Endothelial cell of umbilical vein (primary cell): ENCODE data around the gene FAM193A. TPM values are rescaled to one million over a fixed set of nuclear protein-coding genes. Genes with fewer than 3 reads are reported as not detected.

Experiments used
- BruUV-seq: library from RNA; stranded (reverse); fragments of 400-500 nt; replicated peaks from 2 replicates; lab custom pipeline; 2021; lab: Mats Ljungman, UMichigan
- CTCF ChIA-PET: fragments of 300-600, 350-600 bp; sonication (Branson Sonifier 250); formaldehyde crosslinking; loops from one replicate; lab custom pipeline; 2021; ENCODE audit warnings: antibody characterized with exemption, inconsistent platforms; lab: Charles Lee
- POLR2A ChIA-PET: fragments of 300-600, 350-600 bp; sonication (Branson Sonifier 250); formaldehyde crosslinking; loops from one replicate; lab custom pipeline; 2021; ENCODE audit warnings: antibody characterized with exemption, inconsistent platforms; lab: Charles Lee
- DNase-seq: peaks from one replicate; pipeline ENCODE4 v3.0.0-alpha.2; 2011; ENCODE audit warnings: low read depth, low spot score
- FAIRE-seq: peaks from 2 replicates; lab custom pipeline; 2011; peaks lifted over from hg19 to GRCh38; lab: Jason Lieb, UNC
- H2AFZ ChIP-seq: 2 replicates; pipeline ENCODE4 v1.6.0; 2012; ENCODE audit warnings: low read depth, low read length, control low read depth, inconsistent platforms
- H3K27ac ChIP-seq: 2 replicates; pipeline ENCODE4 v1.5.1; 2011; ENCODE audit warnings: low read depth, mild to moderate bottlenecking, control low read depth, low read length, moderate library complexity; ENCODE audit not compliant: insufficient read depth
- H3K27me3 ChIP-seq, 2 experiments: 2 replicates each; pipeline versions ENCODE4 v1.6.0 to v1.6.1; 2011; ENCODE audit warnings: low read length in 2 of 2, mixed read lengths in 1 of 2; ENCODE audit not compliant: control insufficient read depth in 2 of 2, insufficient read depth in 2 of 2
- H3K36me3 ChIP-seq, 2 experiments: 2 replicates in 1 of 2; 3 replicates in 1 of 2; pipeline ENCODE4 v1.5.1; 2011; ENCODE audit warnings: low read length in 2 of 2, mild to moderate bottlenecking in 1 of 2, moderate library complexity in 1 of 2; ENCODE audit not compliant: control insufficient read depth in 2 of 2, insufficient read depth in 2 of 2; ENCODE audit errors: extremely low read depth in 1 of 2
- H3K4me1 ChIP-seq: 3 replicates; pipeline ENCODE4 v1.5.1; 2011; ENCODE audit warnings: mild to moderate bottlenecking, low read length; ENCODE audit not compliant: control insufficient read depth, insufficient read depth; ENCODE audit errors: extremely low read depth
- H3K4me2 ChIP-seq: 2 replicates; pipeline ENCODE4 v1.6.1; 2011; ENCODE audit warnings: low read length, control low read depth, mixed read lengths; ENCODE audit not compliant: insufficient read depth
- H3K4me3 ChIP-seq, 3 experiments: fragments of 200-600 bp in 1 of 3; sonication (generic), shearing (Covaris generic) in 1 of 3; replicated peaks in 1 of 3; 2 replicates each; pipeline ENCODE4 v1.5.1; 2011 to 2016; ENCODE audit warnings: control low read depth in 3 of 3, low read length in 3 of 3, mild to moderate bottlenecking in 2 of 3, inconsistent platforms in 1 of 3, low read depth in 1 of 3, moderate library complexity in 1 of 3; ENCODE audit not compliant: insufficient read depth in 1 of 3
- H3K79me2 ChIP-seq: 2 replicates; pipeline ENCODE4 v1.6.0; 2012; ENCODE audit warnings: low read length, inconsistent platforms; ENCODE audit not compliant: control insufficient read depth, insufficient read depth
- H3K9ac ChIP-seq: replicated peaks from 2 replicates; pipeline ENCODE3; 2011; ENCODE audit warnings: low read length, control low read depth; ENCODE audit not compliant: insufficient read depth; ENCODE audit errors: extremely low read depth
- H3K9me1 ChIP-seq: replicated peaks from 3 replicates; pipeline ENCODE4 v1.6.0; 2011; ENCODE audit warnings: mild to moderate bottlenecking, low read length; ENCODE audit not compliant: control insufficient read depth, insufficient read depth; ENCODE audit errors: extremely low read depth
- H3K9me3 ChIP-seq: replicated peaks from 2 replicates; pipeline ENCODE4 v1.5.1; 2012; ENCODE audit warnings: low read length, inconsistent platforms; ENCODE audit not compliant: control insufficient read depth, insufficient read depth
- H4K20me1 ChIP-seq: replicated peaks from 2 replicates; pipeline ENCODE3; 2011; ENCODE audit warnings: mild to moderate bottlenecking, low read length; ENCODE audit not compliant: control insufficient read depth, insufficient read depth; ENCODE audit errors: extremely low read depth
- EZH2 ChIP-seq: IDR thresholded peaks from 2 replicates; pipeline ENCODE4 v1.6.1; 2012; ENCODE audit warnings: borderline replicate concordance, low read depth, mild to moderate bottlenecking, moderate library complexity, low read length, inconsistent platforms; ENCODE audit not compliant: severe bottlenecking
- FOS ChIP-seq: IDR thresholded peaks from 2 replicates; pipeline ENCODE4 v1.6.1; 2011; ENCODE audit warnings: mild to moderate bottlenecking, low read length, moderate library complexity, borderline replicate concordance; ENCODE audit not compliant: insufficient read depth
- GATA2 ChIP-seq: IDR thresholded peaks from 2 replicates; pipeline ENCODE4 v1.7.0; 2011; ENCODE audit warnings: low read depth, mild to moderate bottlenecking, moderate library complexity, mixed read lengths, low read length; ENCODE audit not compliant: insufficient read length, insufficient read depth
- JUN ChIP-seq: IDR thresholded peaks from 2 replicates; pipeline ENCODE4 v1.6.1; 2011; ENCODE audit warnings: borderline replicate concordance, low read depth; ENCODE audit not compliant: insufficient read length, insufficient read depth
- MAX ChIP-seq: IDR thresholded peaks from 2 replicates; pipeline ENCODE4 v1.6.1; 2011; ENCODE audit not compliant: insufficient read depth, insufficient read length
- MYC ChIP-seq: IDR thresholded peaks from one replicate; pipeline ENCODE4 v1.6.1; 2011; ENCODE audit warnings: mild to moderate bottlenecking, low read depth, low read length
- POLR2A ChIP-seq: IDR thresholded peaks from 2 replicates; pipeline ENCODE4 v1.6.1; 2012; ENCODE audit warnings: low read depth, mild to moderate bottlenecking, control low read depth, low read length
- POLR2AphosphoS5 ChIP-seq: IDR thresholded peaks from 2 replicates; pipeline ENCODE4 v1.6.1; 2012; ENCODE audit warnings: low read depth, mild to moderate bottlenecking, control low read depth, low read length, moderate library complexity; ENCODE audit not compliant: insufficient read depth
- dilution Hi-C: fragments of 300-500 bp; cut with MboI; formaldehyde crosslinking; loops from one replicate; pipeline ENCODE4 v1.15.0; 2019; ENCODE audit warnings: low sequenced_read_pairs; ENCODE audit not compliant: extremely low pct_ligation_motif_present
- intact Hi-C: fragments of 100-400 bp; cut with micrococcal nuclease; formaldehyde crosslinking; loops from one replicate; pipeline ENCODE4 v1.10.0; 2022
- polyA plus RNA-seq, 4 experiments: library from polyadenylated mRNA; depleted of rRNA in 3 of 4; stranded (reverse) in 3 of 4; unstranded in 1 of 4; fragments of >200 nt; gene quantifications; 2 replicates each; pipeline versions ENCODE4 v1.2.1 to v1.2.3, GENCODE V29; 2011 to 2012; ENCODE audit warnings: missing spikeins in 1 of 4
- total RNA-seq: library from RNA; stranded (reverse); gene quantifications from 2 replicates; pipeline ENCODE4 v1.2.3, GENCODE V29; 2021
- TF ChIP-seq, protein P1 (sequence below), 2 donors: IDR thresholded peaks; 1 replicate in 1 of 2; 2 replicates in 1 of 2; pipeline ENCODE4 v1.5.1; 2011; ENCODE audit warnings: low read length in 2 of 2, mild to moderate bottlenecking in 2 of 2, moderate library complexity in 2 of 2, control low read depth in 1 of 2, inconsistent platforms in 1 of 2, low read depth in 1 of 2; ENCODE audit not compliant: insufficient read depth in 1 of 2; ENCODE audit errors: extremely low read depth in 1 of 2

FAM193A gene
- total and polyA plus RNA-seq, 2 donors (not counting 3 experiments of a cell fraction or from before 2014, with no cell fraction given) = 12.3 to 32.1 TPM

GRCh38 chr4:2637956-2638552 is 101.6 kb downstream of the FAM193A start:
- intact Hi-C loops = no loop called here
- Histone ChIP-seq H3K9ac (no peak overlapping the region), H3K4me2 (no peak overlapping the region), H3K79me2 (peaks cover 4% of the 10 kb centered on the region), H3K27ac (no peak overlapping the region), H2AFZ (no peak overlapping the region), H3K27me3 (no peaks in the 10 kb centered on the region), H3K4me3 (no peak overlapping the region), H4K20me1 (no peaks in the 10 kb centered on the region), H3K9me3 (no peaks in the 10 kb centered on the region), H3K36me3 (peaks cover 8 to 12% of the 10 kb centered on the region in 2 experiments), H3K9me1 (no peaks in the 10 kb centered on the region), H3K4me1 (no peaks in the 10 kb centered on the region)
- DNase-seq (no peak), FAIRE-seq (no peak)
- CTCF ChIA-PET = no interaction called here
- dilution Hi-C loops = no loop called here
- POLR2A ChIA-PET = no interaction called here
- BruUV-seq = no TSS peak
- TF ChIP-seq MAX = no peak
- no peak for TF ChIP-seq JUN
- TF ChIP-seq GATA2 = no peak
- no peak for TF ChIP-seq POLR2A
- TF ChIP-seq, protein P1, sequence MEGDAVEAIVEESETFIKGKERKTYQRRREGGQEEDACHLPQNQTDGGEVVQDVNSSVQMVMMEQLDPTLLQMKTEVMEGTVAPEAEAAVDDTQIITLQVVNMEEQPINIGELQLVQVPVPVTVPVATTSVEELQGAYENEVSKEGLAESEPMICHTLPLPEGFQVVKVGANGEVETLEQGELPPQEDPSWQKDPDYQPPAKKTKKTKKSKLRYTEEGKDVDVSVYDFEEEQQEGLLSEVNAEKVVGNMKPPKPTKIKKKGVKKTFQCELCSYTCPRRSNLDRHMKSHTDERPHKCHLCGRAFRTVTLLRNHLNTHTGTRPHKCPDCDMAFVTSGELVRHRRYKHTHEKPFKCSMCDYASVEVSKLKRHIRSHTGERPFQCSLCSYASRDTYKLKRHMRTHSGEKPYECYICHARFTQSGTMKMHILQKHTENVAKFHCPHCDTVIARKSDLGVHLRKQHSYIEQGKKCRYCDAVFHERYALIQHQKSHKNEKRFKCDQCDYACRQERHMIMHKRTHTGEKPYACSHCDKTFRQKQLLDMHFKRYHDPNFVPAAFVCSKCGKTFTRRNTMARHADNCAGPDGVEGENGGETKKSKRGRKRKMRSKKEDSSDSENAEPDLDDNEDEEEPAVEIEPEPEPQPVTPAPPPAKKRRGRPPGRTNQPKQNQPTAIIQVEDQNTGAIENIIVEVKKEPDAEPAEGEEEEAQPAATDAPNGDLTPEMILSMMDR (IDR thresholded peaks at IDR 0.05; ENCODE audit: extremely low read depth in 1 of 2, insufficient read depth in 1 of 2, low read depth in 1 of 2, low read length in 2 of 2) = no peak
- no peak for TF ChIP-seq POLR2AphosphoS5
- TF ChIP-seq FOS = no peak
- no peak for TF ChIP-seq MYC
- no peak for TF ChIP-seq EZH2
